ENCODE measurements around the gene SPOCK2. TPM values are rescaled to one million over a fixed set of nuclear protein-coding genes. Genes with fewer than 3 reads are reported as not detected.

SPOCK2 gene
- total and polyA plus RNA-seq, 2 donors (not counting 3 experiments of a cell fraction or from before 2014, with no cell fraction given): 0.40 to 1.1 TPM

DNA sequence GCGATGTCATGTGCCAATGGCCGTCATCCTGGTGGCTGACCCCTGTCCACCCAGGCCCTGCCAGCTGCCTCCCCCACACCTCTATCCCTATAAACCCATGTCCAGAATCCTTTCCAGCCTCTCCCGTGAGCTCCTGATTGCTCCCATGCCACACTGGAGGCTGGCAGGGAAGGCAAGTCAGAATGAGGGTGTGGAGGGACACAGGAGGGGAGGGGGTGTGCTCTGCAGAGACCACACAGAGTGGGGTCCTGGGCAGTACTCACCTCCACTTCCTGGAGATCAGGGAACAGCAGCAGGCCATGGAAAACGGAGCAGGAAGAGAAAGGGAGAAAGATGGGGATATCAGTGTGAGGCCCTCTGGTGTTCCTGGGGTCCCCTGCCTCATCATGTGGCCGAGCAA is 15.7 kb downstream of the SPOCK2 start:
- dilution Hi-C loops (cut with MboI; ENCODE audit: extremely low pct_ligation_motif_present, low sequenced_read_pairs): no loop called here
- no TSS peak for BruUV-seq (replicated peaks)

More for the DNA sequence above, 15.7 kb downstream of the SPOCK2 start:
- no peaks in the 10 kb centered on the region for H3K9me3 ChIP-seq (replicated peaks; ENCODE audit: control insufficient read depth, insufficient read depth, low read length)
- no peaks in the 10 kb centered on the region for H3K36me3 ChIP-seq (ENCODE audit: control insufficient read depth in 2 of 2, extremely low read depth in 1 of 2, insufficient read depth in 2 of 2, low read length in 2 of 2)
- CTCF ChIA-PET: interaction anchor here (1.0 to 2.5 kb wide), 5 partner anchors 11 to 268 kb away, joined by 3 to 10 read pairs (median 4); no protein-coding TSS in a partner anchor
- H3K27ac ChIP-seq (ENCODE audit: insufficient read depth, low read depth, low read length): no peak overlapping the region
- no peaks in the 10 kb centered on the region for H4K20me1 ChIP-seq (replicated peaks; ENCODE audit: control insufficient read depth, extremely low read depth, insufficient read depth, low read length)
- intact Hi-C loops (cut with micrococcal nuclease): no loop called here
- H2AFZ ChIP-seq (ENCODE audit: low read depth, low read length): no peak overlapping the region
- no peaks in the 10 kb centered on the region for H3K9me1 ChIP-seq (replicated peaks; ENCODE audit: control insufficient read depth, extremely low read depth, insufficient read depth, low read length)
- no peak overlapping the region for H3K9ac ChIP-seq (replicated peaks; ENCODE audit: extremely low read depth, insufficient read depth, low read length)
- H3K4me2 ChIP-seq (ENCODE audit: insufficient read depth, low read length): no peak overlapping the region
- no peaks in the 10 kb centered on the region for H3K27me3 ChIP-seq (ENCODE audit: control insufficient read depth in 2 of 2, insufficient read depth in 2 of 2, low read length in 2 of 2)
- DNase-seq (ENCODE audit: low read depth, low spot score): no peak
- H3K4me1 ChIP-seq (ENCODE audit: control insufficient read depth, extremely low read depth, insufficient read depth, low read length): no peaks in the 10 kb centered on the region
- no peak overlapping the region for H3K4me3 ChIP-seq (replicated peaks in 1 of 3; ENCODE audit: insufficient read depth in 1 of 3, low read depth in 1 of 3, low read length in 3 of 3)
- no peak for FAIRE-seq
- POLR2A ChIA-PET: no interaction called here
- no peaks in the 10 kb centered on the region for H3K79me2 ChIP-seq (ENCODE audit: control insufficient read depth, insufficient read depth, low read length)
- TF ChIP-seq FOS (IDR thresholded peaks at IDR 0.05; ENCODE audit: borderline replicate concordance, insufficient read depth, low read length) (no peak), MYC (IDR thresholded peaks at IDR 0.05; ENCODE audit: low read depth, low read length) (no peak), GATA2 (IDR thresholded peaks at IDR 0.05; ENCODE audit: insufficient read depth, insufficient read length, low read depth, low read length) (no peak), JUN (IDR thresholded peaks at IDR 0.05; ENCODE audit: borderline replicate concordance, insufficient read depth, insufficient read length, low read depth) (no peak), EZH2 (IDR thresholded peaks at IDR 0.05; ENCODE audit: borderline replicate concordance, low read depth, low read length, severe bottlenecking) (no peak), POLR2A (IDR thresholded peaks at IDR 0.05; ENCODE audit: low read depth, low read length) (no peak), POLR2AphosphoS5 (IDR thresholded peaks at IDR 0.05; ENCODE audit: insufficient read depth, low read depth, low read length) (no peak)
- TF ChIP-seq, protein P1, sequence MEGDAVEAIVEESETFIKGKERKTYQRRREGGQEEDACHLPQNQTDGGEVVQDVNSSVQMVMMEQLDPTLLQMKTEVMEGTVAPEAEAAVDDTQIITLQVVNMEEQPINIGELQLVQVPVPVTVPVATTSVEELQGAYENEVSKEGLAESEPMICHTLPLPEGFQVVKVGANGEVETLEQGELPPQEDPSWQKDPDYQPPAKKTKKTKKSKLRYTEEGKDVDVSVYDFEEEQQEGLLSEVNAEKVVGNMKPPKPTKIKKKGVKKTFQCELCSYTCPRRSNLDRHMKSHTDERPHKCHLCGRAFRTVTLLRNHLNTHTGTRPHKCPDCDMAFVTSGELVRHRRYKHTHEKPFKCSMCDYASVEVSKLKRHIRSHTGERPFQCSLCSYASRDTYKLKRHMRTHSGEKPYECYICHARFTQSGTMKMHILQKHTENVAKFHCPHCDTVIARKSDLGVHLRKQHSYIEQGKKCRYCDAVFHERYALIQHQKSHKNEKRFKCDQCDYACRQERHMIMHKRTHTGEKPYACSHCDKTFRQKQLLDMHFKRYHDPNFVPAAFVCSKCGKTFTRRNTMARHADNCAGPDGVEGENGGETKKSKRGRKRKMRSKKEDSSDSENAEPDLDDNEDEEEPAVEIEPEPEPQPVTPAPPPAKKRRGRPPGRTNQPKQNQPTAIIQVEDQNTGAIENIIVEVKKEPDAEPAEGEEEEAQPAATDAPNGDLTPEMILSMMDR (IDR thresholded peaks at IDR 0.05; ENCODE audit: extremely low read depth in 1 of 2, insufficient read depth in 1 of 2, low read depth in 1 of 2, low read length in 2 of 2): no peak
- TF ChIP-seq, protein P2, sequence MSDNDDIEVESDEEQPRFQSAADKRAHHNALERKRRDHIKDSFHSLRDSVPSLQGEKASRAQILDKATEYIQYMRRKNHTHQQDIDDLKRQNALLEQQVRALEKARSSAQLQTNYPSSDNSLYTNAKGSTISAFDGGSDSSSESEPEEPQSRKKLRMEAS (IDR thresholded peaks at IDR 0.05; ENCODE audit: insufficient read depth, insufficient read length): no peak
